Astrocyte (in vitro differentiated cells and primary cell): ENCODE measurements around the gene PDSS2.

ENCODE experiments used
- EZH2 ChIP-seq: IDR thresholded peaks from 2 replicates; pipeline ENCODE4 v1.6.1; 2012; ENCODE audit warnings: mild to moderate bottlenecking, low read length, inconsistent platforms; ENCODE audit not compliant: insufficient read depth
- TF ChIP-seq, protein P1 (sequence below): IDR thresholded peaks from 2 replicates; pipeline ENCODE4 v1.5.1; 2011; ENCODE audit warnings: low read depth, mild to moderate bottlenecking, inconsistent platforms, low read length, moderate library complexity; ENCODE audit not compliant: insufficient read depth

DNA sequence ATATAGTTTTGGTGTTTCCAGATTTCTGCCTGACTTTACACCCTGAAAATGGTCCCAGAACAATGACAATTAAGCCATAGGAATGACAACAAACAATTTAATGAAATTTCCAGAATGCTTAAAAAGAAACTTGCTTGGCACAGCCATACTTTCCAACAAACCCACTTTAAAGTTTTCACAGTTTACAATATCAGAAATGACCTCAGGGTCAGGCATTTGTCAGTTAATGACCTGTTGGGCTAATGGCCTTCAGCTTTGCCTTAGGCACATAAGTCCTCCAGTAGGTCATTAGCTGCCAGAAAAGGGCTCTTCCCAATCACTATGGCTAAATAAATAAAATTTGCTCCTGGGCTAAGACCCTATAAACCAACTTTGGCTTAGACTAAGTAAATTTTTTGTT, 199.4 kb downstream of the PDSS2 start:
- TF ChIP-seq, protein P1, sequence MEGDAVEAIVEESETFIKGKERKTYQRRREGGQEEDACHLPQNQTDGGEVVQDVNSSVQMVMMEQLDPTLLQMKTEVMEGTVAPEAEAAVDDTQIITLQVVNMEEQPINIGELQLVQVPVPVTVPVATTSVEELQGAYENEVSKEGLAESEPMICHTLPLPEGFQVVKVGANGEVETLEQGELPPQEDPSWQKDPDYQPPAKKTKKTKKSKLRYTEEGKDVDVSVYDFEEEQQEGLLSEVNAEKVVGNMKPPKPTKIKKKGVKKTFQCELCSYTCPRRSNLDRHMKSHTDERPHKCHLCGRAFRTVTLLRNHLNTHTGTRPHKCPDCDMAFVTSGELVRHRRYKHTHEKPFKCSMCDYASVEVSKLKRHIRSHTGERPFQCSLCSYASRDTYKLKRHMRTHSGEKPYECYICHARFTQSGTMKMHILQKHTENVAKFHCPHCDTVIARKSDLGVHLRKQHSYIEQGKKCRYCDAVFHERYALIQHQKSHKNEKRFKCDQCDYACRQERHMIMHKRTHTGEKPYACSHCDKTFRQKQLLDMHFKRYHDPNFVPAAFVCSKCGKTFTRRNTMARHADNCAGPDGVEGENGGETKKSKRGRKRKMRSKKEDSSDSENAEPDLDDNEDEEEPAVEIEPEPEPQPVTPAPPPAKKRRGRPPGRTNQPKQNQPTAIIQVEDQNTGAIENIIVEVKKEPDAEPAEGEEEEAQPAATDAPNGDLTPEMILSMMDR: no peak
- no peak for TF ChIP-seq EZH2
